Ascending aorta (tissue), 2 donors: ENCODE data around the gene RAB40C. TPM values are rescaled to one million over a fixed set of nuclear protein-coding genes. Genes with fewer than 3 reads are reported as not detected.

Experiments
- DNase-seq, 2 donors: peaks; one replicate each; pipeline ENCODE4 v3.0.0-alpha.2; 2019; ENCODE audit warnings: low spot score in 2 of 2
- H3K27ac ChIP-seq, 2 donors: fragments of 200-600 bp; sonication (generic); one replicate each; pipeline ENCODE4 v1.5.1; 2016 to 2017; ENCODE audit warnings: mild to moderate bottlenecking in 1 of 2
- H3K27me3 ChIP-seq: fragments of 200-600 bp; sonication (generic); one replicate; pipeline ENCODE4 v1.5.1; 2017
- H3K36me3 ChIP-seq, 2 donors: fragments of 200-600 bp; sonication (generic); one replicate each; pipeline ENCODE4 v1.5.1; 2016
- H3K4me1 ChIP-seq, 2 donors: fragments of 200-600 bp; sonication (generic); one replicate each; pipeline ENCODE4 v1.5.1; 2016 to 2017; ENCODE audit warnings: mild to moderate bottlenecking in 1 of 2
- H3K4me3 ChIP-seq, 2 donors: fragments of 200-600 bp; sonication (generic); one replicate each; pipeline ENCODE4 v1.5.1; 2016 to 2017; ENCODE audit warnings: mild to moderate bottlenecking in 1 of 2
- H3K9me3 ChIP-seq, 2 donors: fragments of 200-600 bp; sonication (generic); one replicate each; pipeline ENCODE4 v1.5.1; 2016
- intact Hi-C: fragments of 100-400 bp; cut with DNase I; formaldehyde crosslinking; loops from one replicate; pipeline ENCODE4 v1.15.1; 2023
- total RNA-seq: library from RNA; depleted of rRNA; stranded (reverse); fragments of >200 nt; gene quantifications from one replicate; pipeline ENCODE4 v1.1.0, GENCODE V29; 2016
- TF ChIP-seq, protein P1 (sequence below), 3 experiments: fragments of 200-600 bp in 2 of 3; fragments of 450-650 bp in 1 of 3; sonication (generic) in 2 of 3; IDR thresholded peaks; one replicate each; pipeline ENCODE4 v1.5.1; 2016 to 2019; ENCODE audit warnings: antibody characterized with exemption in 3 of 3, mild to moderate bottlenecking in 1 of 3, moderate library complexity in 1 of 3

Gene RAB40C
- total RNA-seq, 1 donor from 2014 or later, result 29.8 TPM

DNA sequence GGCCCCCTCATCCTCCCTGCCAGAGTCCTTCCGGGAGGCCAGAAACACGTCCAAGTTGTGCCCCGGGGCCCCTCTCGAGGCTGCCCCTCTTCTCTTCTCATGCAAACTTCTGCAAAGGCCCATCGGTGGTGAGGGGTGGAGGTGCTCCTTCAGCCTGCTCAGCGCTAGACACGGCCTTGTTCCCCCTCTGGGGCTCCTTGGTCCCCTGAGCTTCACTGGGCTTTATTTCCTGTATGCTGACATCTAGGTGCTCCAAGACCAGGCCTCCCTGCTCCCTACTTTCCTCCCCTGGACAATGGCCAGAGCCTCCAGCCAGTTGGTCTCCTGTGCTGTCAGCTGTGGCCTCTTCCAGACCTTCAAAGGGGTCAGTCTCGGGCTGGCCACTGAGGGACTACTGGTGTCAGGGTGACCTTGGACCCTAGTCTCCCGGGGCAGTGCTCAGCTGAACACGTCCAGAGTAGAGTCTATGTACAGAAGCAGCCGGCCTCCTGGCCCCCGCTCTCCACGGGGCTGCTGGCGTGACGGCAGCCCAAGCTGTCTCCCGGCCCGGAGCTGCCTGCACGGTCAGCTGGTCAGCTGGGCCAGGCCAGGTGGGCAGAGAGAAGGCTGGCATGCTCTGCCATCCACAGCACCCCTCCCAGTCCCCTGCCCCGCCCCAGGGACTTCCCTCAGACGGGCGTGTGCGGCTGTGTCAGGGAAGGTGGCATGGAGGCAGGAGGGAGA lies 31.4 kb upstream of the RAB40C start:
- Histone ChIP-seq H3K27me3 (peaks cover 7% of the 10 kb centered on the region), H3K9me3 (no peaks in the 10 kb centered on the region), H3K4me1 (peaks cover 0 to 2% of the 10 kb centered on the region in 2 donors), H3K27ac (no peak overlapping the region), H3K4me3 (no peak overlapping the region), H3K36me3 (peaks cover under 1 to 2% of the 10 kb centered on the region in 2 donors)
- intact Hi-C loops, result no loop called here
- TF ChIP-seq, protein P1, sequence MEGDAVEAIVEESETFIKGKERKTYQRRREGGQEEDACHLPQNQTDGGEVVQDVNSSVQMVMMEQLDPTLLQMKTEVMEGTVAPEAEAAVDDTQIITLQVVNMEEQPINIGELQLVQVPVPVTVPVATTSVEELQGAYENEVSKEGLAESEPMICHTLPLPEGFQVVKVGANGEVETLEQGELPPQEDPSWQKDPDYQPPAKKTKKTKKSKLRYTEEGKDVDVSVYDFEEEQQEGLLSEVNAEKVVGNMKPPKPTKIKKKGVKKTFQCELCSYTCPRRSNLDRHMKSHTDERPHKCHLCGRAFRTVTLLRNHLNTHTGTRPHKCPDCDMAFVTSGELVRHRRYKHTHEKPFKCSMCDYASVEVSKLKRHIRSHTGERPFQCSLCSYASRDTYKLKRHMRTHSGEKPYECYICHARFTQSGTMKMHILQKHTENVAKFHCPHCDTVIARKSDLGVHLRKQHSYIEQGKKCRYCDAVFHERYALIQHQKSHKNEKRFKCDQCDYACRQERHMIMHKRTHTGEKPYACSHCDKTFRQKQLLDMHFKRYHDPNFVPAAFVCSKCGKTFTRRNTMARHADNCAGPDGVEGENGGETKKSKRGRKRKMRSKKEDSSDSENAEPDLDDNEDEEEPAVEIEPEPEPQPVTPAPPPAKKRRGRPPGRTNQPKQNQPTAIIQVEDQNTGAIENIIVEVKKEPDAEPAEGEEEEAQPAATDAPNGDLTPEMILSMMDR (IDR thresholded peaks at IDR 0.05), result no peak
- no peak for DNase-seq

DNA sequence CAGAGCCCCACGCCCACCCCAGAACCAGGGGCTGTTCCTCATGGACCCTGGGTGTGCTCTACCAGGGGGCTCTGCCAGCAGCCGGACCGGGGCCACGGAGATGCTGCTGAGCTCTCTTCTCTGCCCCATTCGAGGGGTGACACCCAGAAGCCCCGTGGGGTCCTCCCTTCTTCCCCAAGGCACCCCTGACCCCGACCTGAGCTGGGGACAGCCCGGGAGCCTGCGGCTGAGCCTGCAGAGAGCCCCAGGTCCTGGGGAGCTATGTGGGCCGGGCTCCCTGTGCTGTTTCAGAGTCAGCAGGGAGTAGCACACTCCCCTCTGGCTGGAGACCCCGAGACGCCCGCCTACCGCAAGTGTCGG lies 30.9 kb upstream of the RAB40C start:
- H3K27ac ChIP-seq, result no peak overlapping the region
- H3K9me3 ChIP-seq, result no peaks in the 10 kb centered on the region
- no peak overlapping the region for H3K4me3 ChIP-seq
- peaks cover 0 to 2% of the 10 kb centered on the region in 2 donors for H3K4me1 ChIP-seq
- TF ChIP-seq, protein P1 (IDR thresholded peaks at IDR 0.05), result no peak
- no peak for DNase-seq
- no peaks in the 10 kb centered on the region for H3K36me3 ChIP-seq
- H3K27me3 ChIP-seq, result peaks cover 7% of the 10 kb centered on the region
- intact Hi-C loops, result no loop called here

DNA sequence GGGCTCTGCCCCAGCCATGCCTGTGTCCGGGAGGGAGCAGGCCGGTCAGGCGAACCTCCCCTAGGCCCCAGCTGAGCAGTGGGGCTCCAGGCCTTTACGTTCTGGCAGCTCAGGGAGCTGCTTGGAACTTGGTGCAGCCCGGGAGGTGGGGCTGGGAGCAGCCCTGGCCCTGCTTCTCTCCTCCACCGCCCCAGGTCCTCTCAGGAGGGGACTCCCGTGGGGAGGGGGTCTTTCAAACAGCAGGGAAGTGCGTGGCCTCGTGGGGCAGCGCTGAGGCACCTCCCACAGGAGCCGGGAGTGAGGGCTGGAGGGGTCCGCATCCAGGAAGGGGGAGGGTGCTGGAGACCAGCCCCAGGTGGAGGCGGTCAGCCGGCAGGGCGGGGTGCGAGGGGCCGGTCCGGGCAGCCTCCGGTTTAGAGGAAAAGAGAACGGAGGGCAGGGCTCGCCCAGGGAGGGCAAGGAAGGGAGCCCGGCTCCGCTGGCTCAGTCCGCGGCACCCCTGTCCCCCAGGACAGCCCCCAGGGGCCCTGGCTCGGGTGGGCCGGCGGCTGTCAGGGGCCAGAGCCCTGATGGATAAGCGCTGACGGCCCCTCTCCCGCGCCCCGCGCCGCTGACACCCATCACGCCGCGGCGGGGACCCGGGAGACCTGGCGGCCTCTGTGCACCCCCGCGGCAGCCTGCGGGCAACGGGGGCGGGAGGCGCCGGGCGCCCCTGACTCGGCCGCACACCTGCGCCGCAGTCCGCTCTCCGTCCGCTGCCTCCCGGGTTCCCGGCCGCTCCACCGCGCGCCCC lies 30.3 kb upstream of the RAB40C start:
- no peak overlapping the region for H3K4me3 ChIP-seq

DNA sequence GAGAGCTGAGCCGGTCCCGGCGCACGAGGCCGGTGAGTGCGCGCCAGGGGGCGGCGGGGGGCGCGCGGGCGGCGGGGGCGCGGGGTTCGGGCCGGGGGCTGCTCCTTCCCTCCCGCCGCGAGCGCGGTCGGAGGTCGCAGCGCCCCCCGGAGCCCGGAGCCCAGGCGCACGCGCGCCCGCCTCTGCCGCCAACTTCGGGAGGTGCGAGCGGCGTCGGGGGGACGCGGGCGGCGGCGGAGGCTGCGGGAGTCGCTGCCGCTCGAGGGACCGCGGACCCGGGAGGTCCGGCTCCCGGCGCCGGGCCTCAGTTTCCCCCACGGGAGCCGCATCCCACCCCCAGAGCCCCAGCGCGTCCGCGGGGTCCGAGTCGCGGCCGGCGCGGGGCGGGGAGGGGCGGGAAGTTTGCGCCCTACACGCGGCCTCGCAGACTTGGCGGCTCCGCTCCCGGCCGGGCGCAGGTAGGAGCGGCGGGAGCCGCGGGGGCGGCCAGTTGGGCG lies 29.6 kb upstream of the RAB40C start, which contains the start of gene PRR35:
Gene PRR35, plus strand, starts transcription at position 191 of the 497 bp plus-strand sequence. CDS start 2,901 bp downstream, outside the sequence.
- no peaks in the 10 kb centered on the region for H3K36me3 ChIP-seq
- no peaks in the 10 kb centered on the region for H3K9me3 ChIP-seq
- intact Hi-C loops, result no loop called here
- TF ChIP-seq, protein P1 (IDR thresholded peaks at IDR 0.05), result no peak
- H3K4me1 ChIP-seq, result peaks cover 0 to 2% of the 10 kb centered on the region in 2 donors
- no peak within 1 kb of the TSS for H3K27ac ChIP-seq
- no peak for DNase-seq
- H3K4me3 ChIP-seq, result peak within 1 kb of the TSS in 1 of 2 donors; percentile 26
- peaks cover 7% of the 10 kb centered on the region for H3K27me3 ChIP-seq

More for the DNA sequence above, 30.3 kb upstream of the RAB40C start:
- H3K36me3 ChIP-seq, result no peaks in the 10 kb centered on the region
- H3K4me1 ChIP-seq, result peaks cover 0 to 2% of the 10 kb centered on the region in 2 donors
- DNase-seq, result no peak
- H3K27ac ChIP-seq, result no peak overlapping the region
- intact Hi-C loops, result no loop called here
- peaks cover 7% of the 10 kb centered on the region for H3K27me3 ChIP-seq
- TF ChIP-seq, protein P1 (IDR thresholded peaks at IDR 0.05), result no peak
- no peaks in the 10 kb centered on the region for H3K9me3 ChIP-seq

DNA sequence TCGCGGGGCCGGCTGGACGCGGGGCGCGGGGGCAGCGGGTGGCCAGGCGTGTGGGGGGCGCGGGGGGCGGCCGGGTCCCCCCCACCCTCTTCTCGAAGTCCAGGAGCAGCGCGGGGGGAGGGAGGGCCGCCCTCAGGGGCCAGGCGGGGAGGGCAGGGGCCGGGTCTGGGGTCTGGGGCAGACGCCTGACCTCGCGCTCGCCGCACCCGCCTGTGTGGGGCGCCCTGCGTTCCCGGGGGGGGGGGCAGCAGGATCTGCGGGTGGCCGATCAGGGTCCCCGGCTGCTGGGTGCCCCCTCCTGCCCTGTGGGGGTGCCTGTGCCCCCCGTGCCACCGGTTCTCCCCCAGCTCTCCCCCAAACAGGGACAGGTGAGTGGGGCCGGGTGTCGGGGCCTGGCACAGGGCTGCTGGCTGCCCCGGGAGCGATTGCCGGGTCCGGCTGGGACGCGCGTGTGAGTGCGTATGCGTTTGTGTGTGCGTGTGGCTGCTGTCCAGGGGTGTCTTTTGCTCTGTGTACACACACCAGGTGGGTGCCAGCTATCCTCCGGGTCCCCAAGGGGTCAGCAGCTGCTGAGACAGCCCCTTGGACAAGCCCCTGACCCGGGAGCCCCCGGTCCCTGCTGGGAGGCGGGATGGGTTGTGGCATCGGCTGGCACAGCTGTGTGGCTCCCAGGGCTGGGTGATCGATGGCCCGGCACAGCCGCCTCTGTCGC lies 29.0 kb upstream of the RAB40C start:
- intact Hi-C loops, result no loop called here
- H3K36me3 ChIP-seq, result no peaks in the 10 kb centered on the region
- H3K4me1 ChIP-seq, result peaks cover 0 to 2% of the 10 kb centered on the region in 2 donors
- H3K4me3 ChIP-seq, result no peak overlapping the region
- DNase-seq, result no peak
- no peak overlapping the region for H3K27ac ChIP-seq
- no peaks in the 10 kb centered on the region for H3K9me3 ChIP-seq
- H3K27me3 ChIP-seq, result peaks cover 7% of the 10 kb centered on the region
- TF ChIP-seq, protein P1 (IDR thresholded peaks at IDR 0.05), result no peak
